Measurements from ENCODE around the gene SLC22A7. TPM values are rescaled to one million over a fixed set of nuclear protein-coding genes. Genes with fewer than 3 reads are reported as not detected.

Gene SLC22A7
- total RNA-seq, 1 experiment from 2014 or later: not detected

DNA sequence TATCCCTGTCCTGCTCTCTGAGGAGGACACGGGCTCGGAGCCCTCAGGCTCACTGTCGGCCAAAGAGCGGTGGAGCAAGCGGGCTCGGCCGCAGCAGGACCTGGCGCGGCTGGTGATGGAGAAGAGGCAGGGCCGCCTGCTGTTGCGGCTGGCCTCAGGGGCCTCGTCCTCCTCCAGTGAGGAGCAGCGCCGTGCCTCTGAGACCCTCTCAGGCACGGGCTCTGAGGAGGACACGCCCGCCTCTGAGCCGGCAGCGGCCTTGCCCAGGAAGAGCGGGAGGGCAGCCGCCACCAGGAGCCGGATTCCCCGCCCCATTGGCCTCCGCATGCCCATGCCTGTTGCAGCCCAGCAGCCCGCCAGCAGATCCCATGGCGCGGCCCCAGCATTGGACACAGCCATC, 14.2 kb upstream of the SLC22A7 start:
- DNase-seq (ENCODE audit: low spot score): no peak

- no peak for DNase-seq (ENCODE audit: low spot score)
These were observed 12.9 kb upstream of the SLC22A7 start for GRCh38 chr6:43284991-43285781.

GRCh38 chr6:43285832-43286231, 12.2 kb upstream of the SLC22A7 start:
- no peak for DNase-seq (ENCODE audit: low spot score)

DNA sequence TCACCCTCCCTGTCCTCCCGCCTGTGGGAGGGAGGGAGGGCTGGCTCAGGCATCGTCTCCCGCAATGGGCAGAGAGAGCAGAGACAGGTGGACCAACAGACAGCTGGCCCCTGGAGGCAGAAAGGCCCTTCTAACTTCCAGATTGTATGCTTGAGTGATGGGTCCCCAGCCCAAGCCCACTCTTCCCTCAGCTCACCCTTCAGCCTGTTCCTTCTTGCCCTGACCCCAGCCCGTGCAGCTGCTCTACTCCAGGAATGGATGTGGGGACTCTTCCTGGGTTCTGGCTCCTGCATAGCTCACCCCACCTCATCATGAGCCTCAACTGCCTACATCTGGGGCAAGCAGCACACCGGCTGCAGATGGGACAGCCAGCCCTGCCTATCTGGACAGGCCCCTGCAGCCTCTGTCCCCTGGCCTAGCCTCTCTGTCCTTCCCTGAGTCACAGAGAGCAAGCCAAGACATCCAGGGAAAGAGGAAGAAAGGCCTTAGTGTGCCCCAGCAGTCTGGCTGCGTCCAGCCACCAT, 11.5 kb upstream of the SLC22A7 start:
- DNase-seq (ENCODE audit: low spot score): no peak

DNA sequence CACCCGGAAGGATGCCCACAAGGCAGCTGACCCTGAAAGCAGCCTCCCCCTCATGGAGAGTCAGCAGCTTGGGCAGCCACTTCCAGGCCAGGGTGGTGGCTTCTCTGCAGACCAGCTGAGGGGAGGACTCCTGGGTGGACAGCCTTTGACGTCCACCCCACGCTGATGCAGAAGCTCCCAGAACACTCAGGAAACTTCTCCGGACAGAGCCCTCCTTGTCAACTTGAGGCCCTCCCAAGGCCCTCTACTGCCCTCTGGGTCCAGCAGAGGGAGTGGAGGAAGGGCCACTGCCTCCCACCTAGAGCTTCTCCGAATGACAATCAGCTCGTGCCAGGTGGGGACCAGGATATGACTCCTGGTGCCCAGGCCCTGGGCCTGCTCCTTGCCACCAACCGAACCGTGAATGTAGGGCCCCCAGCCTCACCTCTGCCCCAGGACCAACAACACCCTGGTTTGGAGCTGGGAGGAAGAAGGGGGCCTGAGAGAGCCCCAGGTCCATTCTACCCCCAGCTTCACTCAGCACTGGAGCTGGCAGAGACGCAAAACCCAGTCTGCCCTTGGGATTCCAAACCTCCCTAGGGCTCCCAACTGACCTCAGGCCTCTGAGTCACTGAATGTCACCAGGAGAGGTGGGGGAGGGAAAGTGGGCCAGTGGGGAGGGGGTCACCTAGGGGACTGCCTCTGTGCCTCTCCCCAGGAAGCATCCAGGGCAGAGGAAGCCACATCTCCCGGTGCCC, 10.9 kb upstream of the SLC22A7 start:
- no peak for DNase-seq (ENCODE audit: low spot score)

GRCh38 chr6:43287717-43288679, 10.1 kb upstream of the SLC22A7 start:
- no peak for DNase-seq (ENCODE audit: low spot score)

DNA sequence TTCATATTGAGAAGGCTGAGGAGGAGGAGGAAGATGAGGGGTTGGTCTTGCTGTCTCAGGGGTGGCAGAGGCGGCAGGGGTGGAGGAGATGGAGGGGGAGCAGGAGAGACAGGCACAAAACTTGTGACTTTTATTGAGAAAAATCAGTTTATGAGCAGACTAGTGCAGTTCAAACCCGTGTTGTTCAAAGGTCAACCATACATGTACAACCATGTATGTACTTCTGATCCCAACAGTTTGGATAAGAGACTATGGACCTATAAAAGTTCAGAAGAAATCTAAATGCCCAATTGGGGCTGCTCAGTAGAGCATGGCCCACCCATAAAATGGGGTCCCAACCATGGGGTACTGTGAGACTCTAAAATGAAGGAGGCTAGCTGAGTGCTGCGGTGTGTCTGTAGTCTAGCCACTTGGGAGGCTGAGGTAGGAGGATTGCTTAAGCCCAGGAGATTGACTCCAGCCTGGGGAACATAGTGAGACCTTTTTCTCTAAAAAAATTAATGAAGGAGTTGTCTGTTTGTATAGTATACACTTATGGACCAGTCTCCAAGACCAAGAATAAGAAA, 7.6 kb upstream of the SLC22A7 start:
- no peak for DNase-seq (ENCODE audit: low spot score)

DNA sequence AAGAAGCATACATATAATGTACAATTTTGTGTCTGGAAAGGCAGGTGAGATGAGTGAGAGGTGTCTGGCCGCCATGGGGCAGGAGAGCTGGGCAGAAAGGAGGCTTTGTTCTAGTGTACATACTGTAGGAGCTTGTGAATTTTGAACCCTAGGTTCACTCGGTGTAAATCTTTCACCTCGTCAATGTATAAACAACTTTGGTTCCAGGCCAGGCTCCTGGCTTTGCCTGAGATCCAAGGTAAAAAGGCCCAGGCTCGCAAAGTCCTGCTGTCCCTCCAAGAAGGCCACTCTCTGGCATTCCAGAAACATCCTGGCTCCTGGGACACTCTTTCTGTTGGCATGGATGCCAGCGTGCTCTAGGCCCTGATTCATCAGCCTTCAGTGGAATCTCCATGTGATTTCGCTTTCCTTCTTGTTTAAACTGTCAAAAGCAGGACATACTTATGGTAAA, 7.1 kb upstream of the SLC22A7 start:
- no peak for DNase-seq (ENCODE audit: low spot score)

GRCh38 chr6:43291708-43292107, 6.4 kb upstream of the SLC22A7 start:
- no peak for DNase-seq (ENCODE audit: low spot score)

DNA sequence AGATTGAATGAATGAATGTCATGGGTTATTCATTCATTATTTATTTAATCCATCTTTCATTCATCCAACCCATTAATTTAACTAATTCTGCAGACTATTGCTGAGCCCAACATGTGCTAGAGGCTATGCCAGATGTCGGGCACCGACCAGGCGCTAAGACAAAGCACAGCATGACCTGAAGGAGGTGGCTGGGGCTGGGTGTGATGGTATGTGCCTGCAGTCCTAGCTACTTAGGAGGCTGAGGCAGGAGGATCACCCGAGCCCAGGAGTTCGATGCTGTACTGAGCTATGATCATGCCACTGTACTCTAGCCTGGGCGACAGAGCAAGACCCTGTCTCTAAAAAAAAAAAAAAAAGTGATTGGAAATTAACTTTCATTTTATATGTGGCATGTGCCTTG, 5.7 kb upstream of the SLC22A7 start:
- no peak for DNase-seq (ENCODE audit: low spot score)

DNA sequence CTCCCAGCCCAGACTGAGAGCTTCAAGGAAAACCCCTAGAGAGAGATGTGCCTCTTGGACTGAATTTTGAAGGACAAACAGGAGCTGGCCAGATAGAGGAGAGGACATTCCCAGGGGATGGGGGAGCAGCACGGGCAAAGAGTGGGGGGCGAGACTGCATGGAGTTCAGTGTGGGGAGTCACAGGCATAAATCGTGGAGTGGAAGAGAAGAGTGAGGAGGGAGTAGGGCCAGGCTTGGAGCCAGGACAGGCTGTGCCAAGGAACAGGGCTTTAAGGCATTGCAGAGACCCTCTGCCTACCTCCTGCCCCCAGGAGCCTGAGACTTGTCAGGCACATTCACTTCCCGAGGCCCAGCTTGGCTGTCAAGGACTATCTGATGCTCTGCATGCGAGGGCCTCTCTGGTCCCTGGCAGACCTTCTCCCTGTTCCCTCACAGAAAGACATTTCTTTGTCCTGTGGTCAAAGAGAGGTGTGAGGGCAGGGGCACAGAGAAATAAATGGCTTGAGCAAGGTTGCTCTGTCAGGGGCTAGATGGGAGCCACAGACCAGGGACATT, 5.2 kb upstream of the SLC22A7 start:
- DNase-seq (ENCODE audit: low spot score): no peak

DNA sequence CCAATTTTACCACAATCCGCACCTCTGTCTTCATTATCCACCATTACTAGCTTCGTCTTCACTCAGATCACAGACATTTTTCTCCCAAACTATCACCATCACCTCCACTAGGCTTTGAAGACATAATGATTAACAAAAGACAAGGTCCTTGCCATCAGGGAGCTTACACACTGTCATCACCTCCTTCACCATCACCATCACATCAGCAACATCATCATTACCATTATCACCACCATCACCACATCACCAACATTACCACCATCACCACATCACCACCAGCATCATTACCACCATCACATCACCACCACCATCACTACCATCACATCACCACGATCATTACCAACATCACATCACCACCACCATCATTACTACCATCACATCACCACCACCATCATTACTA, 4.4 kb upstream of the SLC22A7 start:
- no peak for DNase-seq (ENCODE audit: low spot score)

GRCh38 chr6:43294536-43294935, 3.5 kb upstream of the SLC22A7 start:
- DNase-seq (ENCODE audit: low spot score): no peak

DNA sequence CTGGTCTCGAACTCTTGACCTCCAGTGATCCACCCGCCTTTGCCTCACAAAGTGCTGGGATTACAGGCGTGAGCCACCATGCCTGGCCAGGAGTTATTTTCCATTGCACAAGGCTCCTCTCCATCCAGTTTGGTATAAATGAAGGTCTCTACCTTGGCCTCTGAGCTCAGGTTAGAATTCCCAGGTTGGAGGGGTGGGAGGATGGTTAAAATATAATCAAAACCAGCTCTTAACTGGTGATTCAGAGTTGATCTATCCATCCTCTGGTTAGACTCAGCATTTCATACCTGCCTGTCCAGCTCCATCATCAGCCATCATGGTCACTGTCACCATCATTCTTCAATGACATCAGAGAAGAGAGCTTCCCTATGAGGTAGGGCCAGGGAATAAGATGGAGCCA, 2.6 kb upstream of the SLC22A7 start:
- no peak for DNase-seq (ENCODE audit: low spot score)

GRCh38 chr6:43296780-43297497, 1.1 kb upstream of the SLC22A7 start:
- no peak for DNase-seq (ENCODE audit: low spot score)

DNA sequence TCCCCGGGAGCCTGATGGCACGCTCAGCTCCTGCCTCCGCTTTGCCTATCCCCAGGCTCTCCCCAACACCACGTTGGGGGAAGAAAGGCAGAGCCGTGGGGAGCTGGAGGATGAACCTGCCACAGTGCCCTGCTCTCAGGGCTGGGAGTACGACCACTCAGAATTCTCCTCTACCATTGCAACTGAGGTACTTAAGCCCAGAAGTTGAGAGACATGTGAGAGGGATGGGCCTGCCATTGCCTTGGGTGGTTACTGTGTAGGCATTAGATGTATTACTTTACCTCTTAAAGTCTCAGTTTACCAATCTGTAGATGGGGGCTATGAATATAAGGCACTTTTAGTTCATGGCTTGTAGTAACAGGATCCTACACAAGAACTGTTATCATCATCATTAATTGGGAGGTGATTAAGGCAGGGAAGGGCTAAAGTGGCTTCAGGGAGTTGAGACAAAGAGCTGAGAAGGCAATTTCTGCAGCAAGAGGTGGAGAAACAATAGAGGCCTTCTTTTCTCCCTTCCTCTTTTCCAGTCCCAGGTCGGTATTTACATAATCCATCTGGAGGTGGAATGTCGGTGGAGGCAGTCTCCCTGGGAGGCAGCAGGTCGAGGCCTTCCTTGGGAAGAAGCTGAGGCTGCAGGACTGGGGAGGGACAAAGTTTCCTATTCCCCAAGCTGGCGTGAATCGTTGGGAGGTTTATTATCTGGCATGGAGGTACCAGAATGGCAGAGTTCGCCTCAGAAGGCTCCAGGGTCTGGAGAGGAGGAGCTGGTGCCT, 691 bp downstream of the SLC22A7 start:
- no peak for DNase-seq (ENCODE audit: low spot score)

- DNase-seq (ENCODE audit: low spot score): peak; percentile 7
These were observed 1.6 kb downstream of the SLC22A7 start for GRCh38 chr6:43299338-43300293.

- DNase-seq (ENCODE audit: low spot score): no peak
These were observed 3.2 kb downstream of the SLC22A7 start for GRCh38 chr6:43301081-43301870.
